ENCODE data around the gene SLC35B2.

The SLC35B2 gene

GRCh38 chr6:44285552-44286284 is 28.4 kb upstream of the SLC35B2 start:
- DNase-seq, result no peak

DNA sequence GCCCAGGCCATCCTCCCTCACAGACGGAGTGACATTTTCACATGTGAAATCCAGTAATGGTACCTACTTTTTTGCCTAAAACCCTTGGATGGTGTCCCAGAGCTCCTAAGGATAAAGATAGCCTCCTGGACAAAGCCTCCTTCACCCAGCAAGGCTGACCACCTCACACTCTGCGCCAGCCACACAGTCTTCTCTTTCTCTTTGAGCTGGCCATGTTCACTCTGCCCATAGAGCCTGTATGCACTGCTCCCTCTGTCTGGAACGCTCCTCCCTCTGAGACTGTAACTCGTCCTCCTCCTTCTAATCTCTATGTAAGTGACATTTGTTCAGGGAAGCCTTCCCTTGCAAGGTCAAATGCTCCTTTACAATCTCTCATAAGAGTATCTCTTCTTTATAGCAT is 27.5 kb upstream of the SLC35B2 start:
- no peak for DNase-seq

DNA sequence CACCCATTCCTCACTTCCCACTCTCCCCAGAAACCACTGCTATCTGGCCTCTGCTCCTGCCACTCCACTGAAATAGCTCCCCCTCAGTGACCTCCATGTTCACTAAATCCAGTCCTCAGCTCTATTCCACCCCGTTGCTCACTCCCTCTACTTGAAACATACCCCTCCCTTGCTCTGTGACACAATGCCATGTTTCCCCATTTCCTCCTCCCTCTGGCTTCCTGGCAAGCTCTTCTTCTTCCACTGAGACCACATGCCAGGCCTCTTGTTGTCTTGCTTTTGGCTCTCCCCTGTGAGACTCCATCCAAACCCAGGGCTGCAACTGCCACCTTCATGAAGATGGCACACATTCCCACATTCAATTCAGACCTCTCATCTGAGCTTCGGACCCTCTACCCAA is 26.8 kb upstream of the SLC35B2 start:
- DNase-seq, result no peak

DNA sequence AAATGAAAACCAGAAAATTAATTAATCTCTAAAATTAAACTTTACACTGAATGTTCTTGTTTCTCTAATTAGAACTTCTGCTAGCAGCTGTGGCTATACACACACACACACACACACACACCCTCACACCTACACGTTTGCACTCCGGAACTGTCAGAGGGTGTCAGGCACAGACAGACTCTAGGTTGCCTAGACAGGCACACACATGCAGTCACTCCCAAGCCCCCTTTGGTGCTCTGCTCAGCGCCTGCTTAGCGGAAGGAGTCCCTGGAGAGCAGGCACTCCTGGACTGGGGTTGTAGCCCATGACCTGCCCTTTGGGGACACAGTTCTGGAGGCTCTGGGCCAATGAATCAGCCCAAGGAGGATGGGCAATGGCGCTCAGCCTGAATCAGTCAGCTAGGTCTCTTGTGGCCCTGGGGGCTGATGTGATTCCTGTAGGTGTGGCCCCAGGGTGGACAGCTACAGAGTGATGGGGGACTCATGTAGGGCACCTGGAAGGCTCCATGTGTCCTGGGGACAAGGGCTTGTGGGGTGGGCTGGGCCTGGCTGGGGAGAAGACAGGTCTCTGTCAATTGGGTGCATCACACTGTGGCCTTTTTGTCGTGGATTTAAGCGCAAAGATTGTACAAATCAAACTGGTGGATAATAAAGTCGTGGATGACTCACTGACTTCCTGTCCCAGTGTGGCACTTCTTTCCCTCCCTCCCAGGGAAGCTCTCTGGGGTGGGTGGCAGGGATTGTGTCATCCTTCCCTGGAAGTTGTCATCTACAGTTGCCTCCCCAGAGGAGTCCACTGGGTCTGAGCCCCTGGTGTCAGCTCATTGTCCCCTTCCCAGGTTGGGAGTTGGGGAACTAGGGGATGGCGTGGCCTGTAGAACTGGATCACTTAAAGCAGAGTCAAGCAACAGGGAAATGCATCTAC is 21.7 kb upstream of the SLC35B2 start:
- DNase-seq, result no peak

- DNase-seq, result no peak
Measured at GRCh38 chr6:44278315-44278714, 21.0 kb upstream of the SLC35B2 start.

DNA sequence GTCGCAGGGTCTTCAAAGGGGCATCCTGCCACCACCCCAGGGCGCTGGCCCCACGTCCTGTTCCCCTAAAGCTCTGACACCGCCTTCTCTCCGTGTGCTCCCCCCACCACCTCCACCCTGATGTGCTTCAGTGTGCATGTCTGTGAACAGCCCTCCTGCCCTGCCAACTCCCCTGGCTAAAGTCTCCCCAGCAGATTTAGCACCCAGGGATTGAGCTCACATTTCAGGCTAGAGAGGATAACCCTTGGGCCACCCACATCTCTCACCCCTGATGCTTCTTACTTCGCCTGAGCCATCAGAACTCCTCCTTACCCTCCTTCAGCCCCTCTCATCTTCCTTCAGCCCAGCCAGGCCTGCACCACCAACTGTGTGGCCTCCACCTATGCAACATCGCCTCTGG is 20.4 kb upstream of the SLC35B2 start:
- DNase-seq, result no peak

- DNase-seq, result no peak
Measured at GRCh38 chr6:44276667-44277640, 19.6 kb upstream of the SLC35B2 start.

DNA sequence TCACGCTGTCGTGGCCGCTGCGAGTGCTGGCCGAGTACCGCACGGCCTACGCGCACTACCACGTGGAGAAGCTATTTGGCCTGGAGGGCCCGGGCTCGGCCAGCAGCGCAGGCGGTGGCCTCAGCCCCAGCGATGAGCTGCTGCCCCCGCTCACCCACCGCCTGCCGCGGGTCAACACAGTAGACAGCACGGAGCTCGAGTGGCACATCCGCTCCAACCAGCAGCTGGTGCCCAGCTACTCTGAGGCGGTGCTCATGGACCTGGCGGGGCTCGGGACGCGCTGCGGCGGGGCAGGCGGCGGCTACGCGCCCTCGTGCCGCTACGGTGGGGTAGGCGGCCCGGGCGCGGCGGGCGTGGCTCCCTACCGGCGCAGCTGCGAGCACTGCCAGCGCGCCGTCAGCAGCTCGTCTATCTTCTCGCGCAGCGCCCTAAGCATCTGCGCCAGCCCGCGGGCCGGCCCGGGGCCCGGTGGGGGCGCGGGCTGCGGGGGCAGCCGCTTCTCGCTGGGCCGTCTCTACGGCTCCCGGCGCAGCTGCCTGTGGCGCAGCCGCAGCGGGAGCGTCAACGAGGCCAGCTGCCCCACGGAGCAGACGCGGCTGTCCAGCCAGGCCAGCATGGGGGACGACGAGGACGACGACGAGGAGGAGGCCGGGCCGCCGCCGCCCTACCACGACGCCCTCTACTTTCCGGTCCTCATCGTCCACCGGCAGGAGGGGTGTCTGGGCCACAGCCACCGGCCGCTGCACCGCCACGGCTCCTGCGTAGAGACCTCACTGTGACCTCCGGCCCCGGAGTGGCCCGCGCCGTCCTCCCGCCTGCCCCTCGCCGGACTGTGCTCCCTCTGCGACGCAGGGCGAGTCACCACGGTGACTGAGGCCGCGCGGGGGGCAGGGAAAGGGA is 18.7 kb upstream of the SLC35B2 start:
- no peak for DNase-seq

- DNase-seq, result no peak
Measured at GRCh38 chr6:44275271-44275748, 18.0 kb upstream of the SLC35B2 start.

- DNase-seq, result no peak
Measured at GRCh38 chr6:44273617-44274016, 16.3 kb upstream of the SLC35B2 start.

DNA sequence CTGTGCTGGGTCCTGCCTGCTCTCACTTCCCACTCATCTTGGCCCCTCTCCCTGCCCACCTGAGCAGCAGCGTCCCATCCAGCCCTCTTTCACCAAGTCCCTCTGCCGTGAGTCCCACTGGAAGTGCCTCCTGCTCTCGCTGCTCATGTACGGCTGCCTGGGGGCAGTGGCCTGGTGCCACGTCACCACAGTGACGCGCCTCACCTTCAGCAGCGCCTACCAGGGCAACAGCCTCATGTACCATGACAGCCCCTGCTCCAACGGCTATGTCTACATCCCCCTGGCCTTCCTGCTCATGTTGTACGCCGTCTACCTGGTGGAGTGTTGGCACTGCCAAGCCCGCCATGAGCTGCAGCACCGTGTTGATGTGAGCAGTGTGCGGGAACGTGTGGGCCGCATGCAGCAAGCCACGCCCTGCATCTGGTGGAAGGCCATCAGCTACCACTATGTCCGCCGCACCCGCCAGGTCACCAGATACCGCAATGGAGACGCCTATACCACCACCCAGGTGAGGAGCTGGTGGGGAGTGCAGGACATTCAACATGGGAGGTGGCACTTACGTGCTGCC is 15.8 kb upstream of the SLC35B2 start:
- DNase-seq, result no peak

DNA sequence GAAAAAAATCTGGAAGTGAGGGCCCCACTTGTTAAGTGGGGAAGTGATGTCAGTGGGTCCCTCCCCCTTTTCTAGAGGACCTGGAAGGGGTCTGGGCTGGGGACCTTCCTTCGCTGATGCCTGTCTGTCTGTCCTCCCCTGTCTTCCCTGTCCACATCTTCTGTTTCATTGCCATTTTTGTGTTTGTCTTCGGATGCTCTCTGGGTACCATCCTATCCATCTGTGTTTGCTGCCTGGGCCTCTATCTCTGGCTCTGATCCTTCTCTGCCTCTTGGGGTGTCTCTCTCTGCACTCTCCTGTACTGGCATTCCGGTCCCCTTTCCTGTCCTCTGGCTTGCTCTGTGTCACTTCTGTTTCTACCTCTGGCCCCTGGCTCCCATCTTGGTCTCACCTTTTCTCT is 15.2 kb upstream of the SLC35B2 start:
- no peak for DNase-seq

DNA sequence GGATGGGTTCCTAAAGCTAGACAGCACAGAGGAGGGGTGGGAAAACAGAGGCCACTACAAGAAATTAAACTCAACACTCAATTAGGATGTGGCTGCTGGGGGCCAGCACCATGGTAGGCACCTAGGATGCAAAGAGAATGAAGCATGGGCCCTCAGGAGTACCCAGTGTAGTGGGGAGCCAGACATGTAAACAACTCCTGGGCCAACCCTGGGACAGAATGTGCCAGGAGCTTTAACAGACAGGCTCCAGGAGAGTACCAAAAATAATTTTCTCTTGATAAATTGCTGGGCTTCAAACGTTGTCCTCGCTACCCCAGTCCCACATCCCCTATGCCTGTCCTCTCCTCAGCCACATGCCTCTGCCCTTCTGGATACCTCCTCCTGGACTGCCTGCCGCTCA is 14.6 kb upstream of the SLC35B2 start:
- no peak for DNase-seq

DNA sequence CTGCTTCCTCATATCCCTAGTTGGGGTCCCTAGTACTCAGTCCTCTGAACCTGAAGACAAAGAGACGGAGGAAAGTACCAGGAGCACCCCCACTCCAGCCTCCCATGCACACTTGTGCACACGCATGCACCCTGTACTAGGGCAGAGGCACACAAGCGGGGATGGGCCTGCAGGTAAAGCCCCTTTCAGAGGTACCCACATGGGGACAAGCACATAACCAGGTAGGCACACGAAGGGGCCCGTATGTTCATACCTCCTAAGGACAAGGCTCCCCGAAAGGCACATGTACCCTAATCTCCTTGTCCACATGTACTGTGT is 14.0 kb upstream of the SLC35B2 start:
- DNase-seq, result no peak

DNA sequence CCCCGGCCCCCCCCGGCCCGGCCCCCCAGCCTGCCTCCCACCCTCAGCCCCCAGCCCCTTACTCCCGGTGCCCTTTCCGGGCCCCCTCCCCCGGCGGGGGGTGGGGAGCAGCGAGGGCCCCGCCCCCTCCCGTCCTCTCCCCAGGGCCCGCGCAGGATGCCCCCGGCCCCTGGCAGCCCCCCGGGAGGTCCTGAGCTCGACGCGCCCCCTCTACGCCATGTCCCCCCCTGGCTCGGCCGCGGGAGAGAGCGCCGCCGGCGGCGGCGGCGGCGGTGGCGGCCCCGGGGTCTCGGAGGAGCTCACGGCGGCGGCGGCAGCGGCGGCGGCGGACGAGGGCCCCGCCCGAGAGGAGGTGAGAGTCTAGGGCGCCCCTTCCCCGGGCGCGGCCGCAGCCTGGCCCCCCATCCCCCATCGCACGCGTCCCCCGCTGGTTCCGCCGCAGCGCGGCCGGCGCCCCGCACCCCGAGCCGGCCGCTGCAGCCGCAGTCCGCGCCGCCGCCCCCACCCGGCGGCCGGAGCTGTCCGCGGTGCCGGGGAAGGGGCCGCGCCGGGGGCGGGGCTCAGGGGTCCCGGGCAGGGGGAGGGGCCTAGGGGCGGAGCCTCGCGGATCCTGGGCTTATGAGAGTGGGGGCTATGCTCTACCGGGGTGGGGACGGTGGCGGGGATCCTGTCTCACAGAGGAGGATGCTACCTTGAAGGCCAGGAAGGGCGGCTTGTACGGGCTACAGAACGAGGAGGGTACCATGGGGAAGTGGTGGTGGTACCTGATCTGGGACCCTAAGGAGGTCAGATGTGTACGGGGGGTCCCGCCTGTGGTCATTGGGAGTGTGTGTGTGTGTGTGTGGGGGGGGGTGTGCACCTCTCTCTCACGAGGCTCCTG is 13.4 kb upstream of the SLC35B2 start:
- peak; percentile 43 for DNase-seq

DNA sequence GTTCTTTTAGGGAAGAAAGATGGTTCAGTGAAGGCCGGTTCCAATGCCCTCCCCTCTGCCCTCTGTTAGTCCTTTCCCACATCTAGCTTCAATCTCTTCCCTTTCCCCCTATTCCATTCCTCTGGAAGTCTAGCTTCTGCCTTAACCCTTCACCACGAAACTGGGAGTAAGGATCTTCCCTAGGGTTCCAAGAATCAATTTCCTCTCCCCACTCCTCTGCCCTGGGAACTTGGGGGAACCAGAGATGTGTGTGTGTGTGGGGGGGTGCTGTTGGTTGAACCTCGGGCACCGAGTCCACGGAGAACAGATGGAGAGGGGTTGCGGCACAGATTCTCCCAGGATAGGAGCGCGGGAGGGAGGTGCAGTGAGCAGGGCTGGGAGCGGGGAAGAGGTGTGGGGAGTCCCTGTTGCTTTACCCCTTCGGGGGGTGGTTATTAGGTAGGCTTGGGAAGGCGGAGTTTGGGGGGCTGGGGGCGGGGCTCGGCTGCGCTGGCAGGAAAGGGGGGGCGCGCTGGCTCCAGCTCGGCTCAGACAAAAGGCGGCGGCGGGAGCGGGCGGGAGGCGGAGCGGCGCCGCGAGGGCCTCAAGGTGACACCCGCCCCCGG is 12.7 kb upstream of the SLC35B2 start, which contains the start of gene TMEM151B:
TSS of gene TMEM151B (plus strand) at position 530 of the 605 bp plus-strand sequence. CDS start 293 bp downstream, outside the sequence.
- peak; percentile 37 for DNase-seq

GRCh38 chr6:44269178-44269920 is 12.0 kb upstream of the SLC35B2 start:
- no peak for DNase-seq

DNA sequence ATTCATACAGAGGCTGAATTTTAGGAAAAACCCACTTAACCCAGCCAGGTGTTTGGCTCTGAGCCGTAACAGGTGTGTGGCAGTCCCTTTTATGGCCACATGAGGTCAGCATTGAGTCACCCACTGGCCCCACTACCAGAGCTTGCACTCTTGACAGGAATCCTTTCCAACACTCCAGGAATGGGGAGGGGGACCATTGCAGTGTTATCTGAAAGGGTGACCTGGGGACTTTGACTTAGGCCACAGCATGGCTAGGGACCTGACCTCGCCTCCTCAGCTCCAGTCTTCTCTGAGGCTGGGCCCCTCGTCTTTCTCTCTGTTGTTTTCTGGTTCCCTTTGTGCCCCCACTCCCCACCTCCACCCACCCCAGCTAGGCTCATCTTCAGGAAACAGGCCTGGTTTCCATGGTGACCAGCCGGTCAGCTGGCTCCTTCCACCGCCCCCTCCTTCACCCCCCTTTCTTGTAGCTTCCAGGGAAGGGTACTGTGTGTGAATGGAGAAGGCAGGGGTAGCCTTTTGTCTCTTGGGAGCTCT is 10.8 kb upstream of the SLC35B2 start:
- peak; percentile 64 for DNase-seq

DNA sequence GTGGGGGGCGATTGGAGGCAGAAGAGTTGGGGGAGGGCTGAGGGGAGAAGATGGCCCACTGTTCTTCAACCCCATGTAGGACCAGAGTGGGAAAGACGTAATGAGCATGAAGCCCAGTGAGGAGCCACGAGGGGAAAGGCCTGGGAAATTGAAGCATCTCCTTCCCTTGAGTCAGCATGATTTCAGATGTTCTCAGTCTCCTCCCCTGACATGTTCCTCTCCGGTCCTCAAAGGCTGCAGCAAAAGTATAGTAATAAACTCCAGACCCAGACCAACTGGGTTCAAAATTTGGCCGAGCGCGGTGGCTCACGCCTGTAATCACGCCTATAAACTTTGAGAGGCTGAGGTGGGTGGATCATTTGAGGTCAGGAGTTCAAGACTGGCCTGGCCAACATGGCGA is 9.9 kb upstream of the SLC35B2 start:
- DNase-seq, result no peak
